ENCODE results near the gene BORCS8.

GRCh38 chr19:19204181-19204580, 12.2 kb upstream of the BORCS8 start:
- no peak for TF ChIP-seq CTCF (IDR thresholded peaks at IDR 0.05)
- no peak for TF ChIP-seq POLR2A (IDR thresholded peaks at IDR 0.05)
- TF ChIP-seq POLR2AphosphoS5 (IDR thresholded peaks at IDR 0.05): no peak
- TF ChIP-seq EP300 (IDR thresholded peaks at IDR 0.05): no peak

Measured in gastroesophageal sphincter (tissue), 3 donors.